ENCODE data around the gene CAMTA1. TPM values are rescaled to one million over a fixed set of nuclear protein-coding genes. Genes with fewer than 3 reads are reported as not detected.
"Not testable (repeated sequence)": the region's sequence is repeated elsewhere in the genome, so short reads cannot be mapped to it uniquely, and the experiment has no call there.

CAMTA1 gene
- 115 TPM for total RNA-seq

DNA sequence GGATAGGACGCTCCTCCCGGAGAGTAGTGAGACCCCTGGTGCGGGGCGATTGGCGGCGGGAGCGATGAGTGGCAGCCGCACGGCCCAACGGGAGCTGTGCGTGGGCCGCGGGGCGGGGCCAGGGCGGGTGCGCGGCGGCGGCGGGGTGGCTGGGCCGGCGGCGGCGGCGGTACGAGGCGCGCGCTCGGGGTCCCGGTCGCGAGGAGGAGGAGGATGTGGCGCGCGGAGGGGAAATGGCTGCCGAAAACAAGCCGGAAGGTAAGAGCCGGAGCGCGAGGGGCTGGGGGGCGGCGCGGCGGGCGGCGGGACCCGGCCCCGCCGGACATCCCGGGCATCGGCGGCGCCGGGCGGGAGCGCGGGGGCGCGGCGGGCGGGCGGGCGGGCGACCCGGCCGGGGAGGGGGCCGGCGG, at the start of gene CAMTA1:
TSS of gene CAMTA1 (plus strand) at position 137 of the 410 bp plus-strand sequence. CDS start at position 214, 77 bp downstream.
- no peak for DNase-seq

DNA sequence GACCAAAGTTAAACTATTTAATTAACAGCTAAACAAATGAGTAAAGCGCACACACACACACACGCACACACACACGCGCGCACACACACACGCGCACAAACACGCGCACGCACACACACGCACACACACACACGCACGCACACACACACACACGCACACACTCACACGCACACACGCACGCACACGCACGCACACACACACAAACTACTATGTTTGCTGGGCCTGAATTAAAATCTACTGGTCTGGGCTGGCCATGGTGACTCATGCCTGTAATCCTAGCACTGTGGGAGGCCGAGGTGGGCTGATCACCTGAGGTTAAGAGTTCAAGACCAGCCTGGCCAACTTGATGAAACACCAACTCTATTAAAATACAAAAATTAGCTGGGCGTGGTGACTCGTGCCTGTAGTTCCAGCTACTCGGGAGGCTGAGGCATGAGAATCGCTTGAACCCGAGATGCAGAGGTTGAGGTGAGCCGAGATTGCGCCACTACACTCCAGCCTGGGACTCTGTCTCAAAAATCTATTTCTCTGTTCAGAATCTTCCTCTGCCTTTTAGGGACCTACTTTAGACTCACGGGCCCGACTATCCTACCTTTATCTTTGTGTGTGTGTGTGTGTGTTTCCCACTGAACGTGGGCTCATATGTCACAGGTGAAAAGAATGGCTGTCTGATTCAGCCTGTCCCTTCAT, 46.1 kb upstream of the CAMTA1 start:
- DNase-seq = no peak

- DNase-seq = not testable (repeated sequence)
These were observed 42.5 kb upstream of the CAMTA1 start for GRCh38 chr1:6742676-6743188.

- DNase-seq = no peak
These were observed 41.8 kb upstream of the CAMTA1 start for GRCh38 chr1:6743189-6744101.

DNA sequence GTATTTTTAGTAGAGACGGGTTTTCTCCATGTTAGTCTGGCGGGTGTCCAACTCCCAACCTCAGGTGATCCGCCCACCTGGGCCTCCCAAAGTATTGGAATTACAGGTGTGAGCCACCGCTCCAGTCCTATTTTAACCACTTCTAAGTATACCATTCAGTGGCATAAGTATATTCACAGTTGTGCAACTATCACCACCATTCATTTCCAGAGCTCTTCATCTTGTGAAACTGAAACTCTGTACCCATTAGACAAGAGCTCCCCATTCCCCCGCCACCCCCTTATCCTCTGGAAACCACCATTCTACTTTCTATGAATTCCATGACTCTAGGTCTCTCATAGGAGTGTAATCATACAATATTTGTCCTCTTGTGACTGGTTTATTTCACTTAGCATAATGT, 40.2 kb upstream of the CAMTA1 start:
- DNase-seq = no peak

GRCh38 chr1:6747674-6748073, 37.6 kb upstream of the CAMTA1 start:
- no peak for DNase-seq

DNA sequence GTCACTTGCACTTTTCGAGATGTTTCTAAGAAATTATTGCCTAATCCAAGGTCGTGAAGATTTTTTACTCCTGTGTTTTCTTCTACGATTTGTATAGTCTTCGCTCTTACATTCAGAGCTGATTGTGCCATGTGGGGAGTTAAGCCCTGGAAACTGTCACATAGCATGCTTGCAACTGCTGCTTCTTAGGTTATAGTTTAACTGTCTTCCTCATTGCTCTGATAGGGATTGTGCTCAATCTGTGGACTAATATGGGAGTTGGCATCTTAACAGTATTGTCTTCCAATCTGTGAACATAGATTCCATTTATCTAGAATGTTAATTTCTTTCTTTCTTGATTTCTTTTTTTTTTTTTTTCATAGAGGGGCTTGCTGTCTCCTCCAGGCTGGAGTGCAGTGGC, 34.8 kb upstream of the CAMTA1 start:
- no peak for DNase-seq

DNA sequence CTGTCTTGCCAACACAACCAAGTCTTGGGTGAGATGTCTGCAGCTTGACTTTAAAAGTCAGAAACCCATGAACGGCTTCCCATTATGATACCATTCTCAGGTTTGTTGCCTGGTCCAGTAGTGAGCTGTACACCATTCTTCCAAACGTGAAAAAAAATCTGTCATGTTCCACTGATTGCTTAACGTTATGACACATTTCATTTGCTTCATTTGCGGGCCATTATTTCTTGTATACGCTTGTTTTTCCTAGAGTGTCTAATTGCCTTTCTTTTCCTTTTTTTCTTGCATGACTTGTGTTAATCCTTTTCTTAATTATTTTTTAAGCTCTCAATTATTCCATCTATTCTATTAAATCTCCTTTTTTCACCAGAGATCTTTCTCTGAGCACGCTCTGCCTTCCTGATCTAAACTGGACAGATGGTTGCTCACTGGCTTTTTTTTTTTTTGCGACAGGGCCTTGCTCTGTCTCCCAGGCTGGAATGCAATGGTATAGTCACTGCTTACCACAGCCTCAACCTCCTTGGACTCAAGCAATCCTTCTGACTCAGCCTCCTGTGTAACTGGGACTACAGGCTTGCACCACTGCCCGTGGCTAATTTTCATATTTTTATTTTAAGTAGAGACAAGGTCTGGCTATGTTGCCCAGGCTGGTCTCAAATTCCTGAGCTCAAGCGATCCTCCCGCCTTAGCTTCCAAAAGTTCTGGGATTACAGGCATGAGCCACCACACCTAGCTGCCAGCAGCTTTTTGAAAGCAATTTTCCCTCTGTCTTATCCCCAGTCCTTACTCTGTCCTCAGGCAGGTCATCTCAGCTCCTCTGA, 31.7 kb upstream of the CAMTA1 start:
- DNase-seq = no peak

DNA sequence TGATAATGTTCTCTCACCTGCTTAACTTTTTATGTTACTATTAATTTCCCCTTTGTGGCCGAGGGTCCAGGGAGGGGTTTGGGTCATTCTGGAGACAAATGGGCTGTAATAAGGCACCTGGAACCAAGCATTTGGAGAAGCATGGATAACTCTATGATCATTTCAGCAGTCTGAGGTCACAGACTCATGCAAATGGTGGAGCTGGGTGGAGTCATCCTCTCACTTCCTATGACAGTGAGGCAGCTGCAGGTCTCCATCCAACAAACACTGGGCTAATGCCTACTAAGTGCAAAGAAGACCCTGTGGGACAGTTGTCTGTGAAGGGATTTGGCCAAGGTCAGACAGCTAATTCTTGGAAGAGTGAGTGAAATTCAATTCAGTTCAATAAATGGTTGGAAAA, 28.8 kb upstream of the CAMTA1 start:
- no peak for DNase-seq

GRCh38 chr1:6757719-6758435, 27.4 kb upstream of the CAMTA1 start:
- no peak for DNase-seq

- DNase-seq = no peak
These were observed 24.0 kb upstream of the CAMTA1 start for GRCh38 chr1:6761196-6761737.

DNA sequence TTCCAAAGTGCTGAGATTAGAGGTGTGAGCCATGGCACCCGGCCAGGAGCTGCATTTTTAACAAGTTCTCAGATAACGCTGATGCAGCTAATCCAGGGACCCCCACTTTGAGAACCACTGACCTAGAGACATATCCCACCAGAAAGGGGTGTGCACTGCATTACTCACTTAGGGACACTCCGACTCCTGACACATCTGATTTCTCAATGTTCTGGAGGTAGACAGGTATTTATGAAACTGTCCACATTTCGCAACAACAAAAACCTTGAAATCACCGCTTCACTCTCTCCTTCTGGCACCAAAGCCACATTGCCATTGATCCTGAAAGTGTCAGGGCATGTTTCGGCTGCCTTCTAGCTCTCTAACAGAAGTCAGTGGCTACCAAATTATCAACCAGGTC, 23.2 kb upstream of the CAMTA1 start:
- no peak for DNase-seq

- no peak for DNase-seq
These were observed 14.4 kb upstream of the CAMTA1 start for GRCh38 chr1:6770751-6771440.

- no peak for DNase-seq
These were observed 13.8 kb upstream of the CAMTA1 start for GRCh38 chr1:6771441-6771769.

DNA sequence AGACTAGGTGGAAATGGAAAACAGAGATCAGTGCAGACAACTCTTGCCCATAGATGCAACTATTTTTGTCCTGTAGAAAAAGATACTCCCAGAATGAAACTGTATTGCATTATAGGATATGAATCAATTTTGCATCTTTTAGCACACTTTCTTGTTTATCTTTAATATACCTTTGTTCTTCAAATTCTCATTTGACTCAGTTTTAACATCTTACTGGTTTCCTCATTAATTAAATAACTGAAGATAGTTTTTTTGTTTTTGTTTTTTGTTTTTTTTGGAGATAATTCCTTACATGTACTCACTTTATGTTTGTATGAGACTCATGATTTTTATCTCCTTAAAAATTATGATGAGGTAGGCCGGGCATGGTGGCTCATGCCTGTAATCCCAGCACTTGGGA, 10.9 kb upstream of the CAMTA1 start:
- DNase-seq = no peak

DNA sequence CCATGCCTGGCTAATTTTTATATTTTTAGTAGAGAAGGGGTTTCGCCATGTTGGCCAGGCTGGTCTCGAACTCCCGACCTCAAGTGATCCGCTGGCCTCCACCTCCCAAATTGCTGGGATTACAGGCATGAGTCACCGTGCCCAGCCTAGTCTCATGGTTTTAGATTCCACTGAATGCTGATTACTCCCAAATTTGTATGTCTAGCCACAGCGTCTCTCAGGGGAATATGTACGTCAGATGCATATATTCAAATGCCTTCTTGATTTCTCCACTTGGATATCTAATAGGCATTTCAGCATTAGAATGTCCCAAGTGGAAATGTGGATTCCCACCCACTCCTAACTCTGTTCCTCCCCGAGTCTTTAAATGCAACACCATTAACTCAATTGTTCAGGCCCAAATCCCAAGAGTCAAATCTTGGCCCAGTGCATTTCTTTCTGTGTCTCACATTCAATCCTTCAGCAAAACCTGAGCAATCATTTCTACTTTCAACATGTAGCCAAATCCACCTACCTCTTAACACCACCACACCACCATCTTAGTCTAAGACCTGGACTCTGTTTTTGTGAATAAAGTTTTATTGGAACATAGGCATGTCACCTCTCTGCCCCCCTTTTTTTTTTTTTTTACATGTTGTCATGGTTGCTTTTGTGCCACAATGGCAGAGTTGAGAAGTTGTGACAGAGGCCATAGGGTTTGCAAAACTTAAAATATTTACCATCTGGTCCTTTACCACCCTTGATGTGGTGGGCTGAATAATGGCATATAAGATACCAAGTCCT, 9.8 kb upstream of the CAMTA1 start:
- DNase-seq = no peak

- no peak for DNase-seq
These were observed 8.9 kb upstream of the CAMTA1 start for GRCh38 chr1:6776389-6776788.

DNA sequence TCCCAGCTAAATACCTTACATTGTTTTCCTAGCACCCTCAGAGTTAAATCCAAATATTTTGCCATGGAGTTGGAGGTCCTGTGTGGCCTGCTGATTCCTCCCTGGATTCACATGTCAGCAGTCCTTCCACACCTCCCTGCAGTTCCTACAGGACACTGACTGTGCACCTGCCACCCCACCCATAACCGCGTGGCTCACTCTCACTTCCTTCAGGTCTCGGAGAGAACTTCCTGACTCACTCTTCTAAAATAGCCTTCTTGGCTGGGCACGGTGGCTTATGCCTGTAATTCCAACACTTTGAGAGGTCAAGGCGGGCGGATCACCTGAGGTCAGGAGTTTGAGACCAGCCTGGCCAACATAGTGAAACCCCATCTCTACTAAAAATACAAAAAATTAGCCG, 8.4 kb upstream of the CAMTA1 start:
- DNase-seq = no peak

GRCh38 chr1:6777813-6778212, 7.4 kb upstream of the CAMTA1 start:
- no peak for DNase-seq

DNA sequence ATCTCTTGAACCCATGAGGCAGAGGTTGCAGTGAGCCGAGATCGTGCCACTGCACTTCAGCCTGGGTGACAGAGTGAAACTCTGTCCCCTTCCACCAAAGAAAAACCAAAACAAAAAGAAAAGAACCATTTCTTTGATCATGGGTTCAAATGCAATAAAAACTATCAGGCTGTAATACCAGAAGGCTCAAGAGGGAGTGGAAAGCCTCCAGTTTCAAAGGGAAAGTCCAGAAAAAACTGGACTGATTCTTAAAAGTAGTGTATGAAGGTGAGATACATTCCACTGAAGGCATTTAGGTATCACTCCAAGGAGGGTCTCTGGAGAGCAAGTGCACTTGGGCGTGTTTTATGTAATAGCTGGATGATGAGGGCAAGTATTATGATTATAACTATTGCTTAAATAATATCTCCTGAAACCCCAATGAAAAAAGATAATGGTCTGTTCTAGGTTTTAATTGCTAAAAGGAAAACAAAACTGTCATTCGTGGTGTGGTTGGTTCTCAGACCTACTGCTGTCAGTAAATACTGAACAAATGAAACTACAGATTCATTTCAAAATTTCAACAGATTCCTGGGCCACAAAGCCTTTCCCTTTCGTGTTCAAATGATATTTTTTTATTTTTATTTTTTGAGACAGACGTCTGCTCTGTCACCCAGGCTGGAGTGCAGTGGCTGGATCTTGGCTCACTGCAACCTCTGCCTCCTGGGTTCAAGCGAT, 6.0 kb upstream of the CAMTA1 start:
- no peak for DNase-seq

Measured in occipital lobe (tissue), 2 donors.